ENCODE data around the gene GTF2A1L.

GTF2A1L gene

GRCh38 chr2:48673581-48673980 is 55.9 kb downstream of the GTF2A1L start:
- DNase-seq (ENCODE audit: insufficient read length, low spot score) (no peak), FAIRE-seq (no peak)
- TF ChIP-seq, protein P1, sequence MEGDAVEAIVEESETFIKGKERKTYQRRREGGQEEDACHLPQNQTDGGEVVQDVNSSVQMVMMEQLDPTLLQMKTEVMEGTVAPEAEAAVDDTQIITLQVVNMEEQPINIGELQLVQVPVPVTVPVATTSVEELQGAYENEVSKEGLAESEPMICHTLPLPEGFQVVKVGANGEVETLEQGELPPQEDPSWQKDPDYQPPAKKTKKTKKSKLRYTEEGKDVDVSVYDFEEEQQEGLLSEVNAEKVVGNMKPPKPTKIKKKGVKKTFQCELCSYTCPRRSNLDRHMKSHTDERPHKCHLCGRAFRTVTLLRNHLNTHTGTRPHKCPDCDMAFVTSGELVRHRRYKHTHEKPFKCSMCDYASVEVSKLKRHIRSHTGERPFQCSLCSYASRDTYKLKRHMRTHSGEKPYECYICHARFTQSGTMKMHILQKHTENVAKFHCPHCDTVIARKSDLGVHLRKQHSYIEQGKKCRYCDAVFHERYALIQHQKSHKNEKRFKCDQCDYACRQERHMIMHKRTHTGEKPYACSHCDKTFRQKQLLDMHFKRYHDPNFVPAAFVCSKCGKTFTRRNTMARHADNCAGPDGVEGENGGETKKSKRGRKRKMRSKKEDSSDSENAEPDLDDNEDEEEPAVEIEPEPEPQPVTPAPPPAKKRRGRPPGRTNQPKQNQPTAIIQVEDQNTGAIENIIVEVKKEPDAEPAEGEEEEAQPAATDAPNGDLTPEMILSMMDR (IDR thresholded peaks at IDR 0.05; ENCODE audit: insufficient read depth, missing control alignments), result no peak

DNA sequence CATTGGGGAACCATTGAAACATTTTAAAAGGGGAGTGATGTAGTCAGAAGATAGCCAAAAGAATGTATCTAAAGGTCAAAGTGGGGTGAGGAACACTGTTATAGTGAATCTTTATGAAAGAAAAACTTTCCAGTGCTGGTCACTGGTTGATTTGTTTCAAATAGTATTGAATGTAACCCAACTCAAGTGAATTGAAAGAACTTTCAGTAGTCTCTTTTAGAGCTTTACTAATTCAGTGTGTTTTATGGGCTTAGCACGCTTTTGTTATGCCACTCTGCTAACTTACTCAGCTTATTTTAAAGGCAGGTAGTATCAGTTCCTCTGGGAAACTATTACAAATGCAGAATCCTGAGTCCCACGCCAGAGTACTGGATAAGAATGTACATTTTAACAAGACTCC is 57.3 kb downstream of the GTF2A1L start:
- DNase-seq (ENCODE audit: insufficient read length, low spot score) (no peak), FAIRE-seq (no peak)
- TF ChIP-seq, protein P1 (IDR thresholded peaks at IDR 0.05; ENCODE audit: insufficient read depth, missing control alignments), result no peak

DNA sequence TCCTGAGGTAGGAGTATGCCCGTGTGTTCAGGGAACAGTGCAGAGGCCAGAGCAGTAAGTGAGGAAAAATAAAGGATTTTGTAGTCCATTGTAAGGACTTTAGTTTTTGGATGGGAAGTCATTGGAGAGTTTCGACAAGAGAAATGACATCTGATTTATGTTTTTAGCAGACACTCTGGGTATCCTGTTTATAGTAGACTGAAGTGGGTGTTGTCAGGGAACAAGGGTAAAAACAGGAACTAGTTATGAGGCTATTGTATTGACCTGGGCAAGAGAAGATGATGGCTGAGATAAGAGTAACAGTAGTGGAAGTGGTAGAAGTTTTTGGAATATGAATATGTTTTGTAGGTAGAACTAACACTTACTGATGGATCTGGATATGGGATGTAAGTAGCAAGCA is 59.8 kb downstream of the GTF2A1L start:
- FAIRE-seq (no peak), DNase-seq (ENCODE audit: insufficient read length, low spot score) (no peak)
- TF ChIP-seq, protein P1 (IDR thresholded peaks at IDR 0.05; ENCODE audit: insufficient read depth, missing control alignments), result no peak

GRCh38 chr2:48685126-48685525 is 67.5 kb downstream of the GTF2A1L start:
- TF ChIP-seq, protein P1 (IDR thresholded peaks at IDR 0.05; ENCODE audit: insufficient read depth, missing control alignments), result no peak
- DNase-seq (ENCODE audit: insufficient read length, low spot score) (no peak), FAIRE-seq (no peak)

- no peak for DNase-seq (ENCODE audit: insufficient read length, low spot score)
- TF ChIP-seq, protein P1 (IDR thresholded peaks at IDR 0.05; ENCODE audit: insufficient read depth, missing control alignments), result no peak
- FAIRE-seq, result no peak
Measured at GRCh38 chr2:48691935-48692691, 74.5 kb downstream of the GTF2A1L start.

GRCh38 chr2:48693066-48693465 is 75.4 kb downstream of the GTF2A1L start:
- DNase-seq (ENCODE audit: insufficient read length, low spot score) (no peak), FAIRE-seq (no peak)
- TF ChIP-seq, protein P1 (IDR thresholded peaks at IDR 0.05; ENCODE audit: insufficient read depth, missing control alignments), result no peak

GRCh38 chr2:48693645-48694044 is 76.0 kb downstream of the GTF2A1L start:
- DNase-seq (ENCODE audit: insufficient read length, low spot score), result no peak
- FAIRE-seq, result no peak
- TF ChIP-seq, protein P1 (IDR thresholded peaks at IDR 0.05; ENCODE audit: insufficient read depth, missing control alignments), result no peak

Data from D721Med (cell line).